GM06990 (cell line): ENCODE measurements around the gene GUSB.
"Not testable (repeated sequence)": the region's sequence is repeated elsewhere in the genome, so short reads cannot be mapped to it uniquely, and the experiment has no call there.

Source experiments
- DNase-seq: peaks from one replicate; pipeline ENCODE4 v3.0.0-alpha.2; 2011; ENCODE audit not compliant: insufficient read length; ENCODE audit errors: extremely low read depth
- H3K27me3 ChIP-seq: replicated peaks from 2 replicates; pipeline ENCODE4 v1.6.0; 2011; ENCODE audit warnings: low read length; ENCODE audit not compliant: control insufficient read depth, insufficient read depth
- H3K36me3 ChIP-seq: 2 replicates; pipeline ENCODE4 v1.5.1; 2011; ENCODE audit warnings: low read length; ENCODE audit not compliant: control insufficient read depth, insufficient read depth
- H3K4me3 ChIP-seq: replicated peaks from 2 replicates; pipeline ENCODE4 v1.5.1; 2011; ENCODE audit warnings: low read depth, mild to moderate bottlenecking, control low read depth, low read length
- CTCF ChIP-seq: IDR thresholded peaks from 2 replicates; pipeline ENCODE4 v1.5.1; 2011; ENCODE audit warnings: low read length, control low read depth, mild to moderate bottlenecking, inconsistent platforms; ENCODE audit not compliant: insufficient read depth, poor library complexity, severe bottlenecking

Gene GUSB

DNA sequence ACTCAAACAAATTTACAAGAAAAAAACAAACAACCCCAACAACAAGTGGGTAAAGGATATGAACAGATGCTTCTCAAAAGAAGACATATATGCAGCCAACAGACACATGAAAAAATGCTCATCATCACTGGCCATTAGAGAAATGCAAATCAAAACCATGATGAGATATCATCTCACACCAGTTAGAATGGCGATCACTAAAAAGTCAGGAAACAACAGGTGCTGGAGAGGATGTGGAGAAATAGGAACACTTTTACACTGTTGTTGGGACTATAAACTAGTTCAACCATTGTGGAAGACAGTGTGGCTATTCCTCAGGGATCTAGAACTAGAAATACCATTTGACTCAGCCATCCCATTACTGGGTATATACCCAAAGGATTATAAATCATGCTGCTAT, 13.0 kb upstream of the GUSB start:
- H3K27me3 ChIP-seq, DNase-seq, H3K4me3 ChIP-seq: not testable (repeated sequence)

DNA sequence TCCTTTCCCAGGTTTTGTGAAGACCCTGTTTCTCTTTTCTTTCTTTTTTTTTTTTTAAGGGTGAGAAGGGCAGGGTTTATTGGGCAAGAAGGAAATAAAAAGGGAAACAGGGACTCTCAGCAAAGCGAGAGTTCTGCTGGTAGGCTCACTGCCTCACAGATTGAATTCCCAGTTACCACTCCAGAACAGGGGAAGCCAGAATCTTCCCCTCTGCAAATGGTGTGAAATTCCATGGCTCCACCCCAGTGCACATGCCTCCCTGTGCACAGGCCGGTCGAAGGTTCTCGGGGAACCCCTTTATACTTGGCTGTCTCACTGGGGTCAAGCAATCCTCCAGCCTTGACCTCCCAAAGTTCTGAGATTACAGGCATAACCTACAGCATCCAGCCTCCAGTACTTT, 10.5 kb upstream of the GUSB start:
- no peaks in the 10 kb centered on the region for H3K36me3 ChIP-seq
- no peak for TF ChIP-seq CTCF
- no peak overlapping the region for H3K4me3 ChIP-seq
- DNase-seq: no peak
- no peaks in the 10 kb centered on the region for H3K27me3 ChIP-seq

More for the DNA sequence above, 13.0 kb upstream of the GUSB start:
- not testable (repeated sequence) for H3K36me3 ChIP-seq

- H3K36me3 ChIP-seq, H3K27me3 ChIP-seq, DNase-seq, H3K4me3 ChIP-seq: not testable (repeated sequence)
Observed at GRCh38 chr7:65991829-65992228, 9.8 kb upstream of the GUSB start.

GRCh38 chr7:65989694-65990080, 7.7 kb upstream of the GUSB start:
- no peaks in the 10 kb centered on the region for H3K36me3 ChIP-seq
- H3K4me3 ChIP-seq: no peak overlapping the region
- TF ChIP-seq CTCF: no peak
- no peaks in the 10 kb centered on the region for H3K27me3 ChIP-seq
- no peak for DNase-seq

DNA sequence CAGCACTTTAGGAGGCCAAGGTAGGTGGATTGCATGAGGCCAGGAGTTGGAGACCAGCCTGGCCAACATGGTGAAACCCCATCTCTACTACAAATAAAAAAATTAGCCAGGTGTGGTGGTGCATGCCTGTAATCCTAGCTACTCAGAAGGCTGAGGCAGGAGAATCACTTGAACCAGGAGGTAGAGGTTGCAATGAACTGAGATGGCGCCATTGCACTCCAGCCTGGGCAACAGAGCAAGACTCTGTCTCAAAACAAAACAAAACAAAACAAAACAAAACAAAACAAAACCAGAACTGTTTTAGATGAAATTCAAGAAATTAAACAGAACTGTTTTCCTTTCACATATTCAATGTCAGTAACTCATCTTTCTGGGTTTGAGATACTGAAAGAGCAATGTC, 6.5 kb upstream of the GUSB start:
- H3K36me3 ChIP-seq, H3K27me3 ChIP-seq, DNase-seq, H3K4me3 ChIP-seq: not testable (repeated sequence)

GRCh38 chr7:65988084-65988483, 6.1 kb upstream of the GUSB start:
- no peak for DNase-seq

GRCh38 chr7:65983965-65984658, 2.1 kb upstream of the GUSB start:
- DNase-seq: no peak
- Histone ChIP-seq H3K36me3 (peaks cover 5% of the 10 kb centered on the region), H3K27me3 (no peaks in the 10 kb centered on the region), H3K4me3 (no peak overlapping the region)
- no peak for TF ChIP-seq CTCF

More at GRCh38 chr7:65988084-65988483, 6.1 kb upstream of the GUSB start:
- no peak for TF ChIP-seq CTCF
- H3K4me3 ChIP-seq: no peak overlapping the region
- H3K36me3 ChIP-seq: no peaks in the 10 kb centered on the region
- H3K27me3 ChIP-seq: no peaks in the 10 kb centered on the region
